Tibial nerve (tissue), 4 donors: ENCODE measurements around the gene SIAH3. TPM values are rescaled to one million over a fixed set of nuclear protein-coding genes. Genes with fewer than 3 reads are reported as not detected.

Experiments
- DNase-seq, 2 donors: peaks; one replicate each; pipeline ENCODE4 v3.0.0-alpha.2; 2019; ENCODE audit warnings: low spot score in 2 of 2
- H3K27ac ChIP-seq, 4 donors: fragments of 200-600 bp; sonication (generic) in 3 of 4; one replicate each; pipeline ENCODE4 v1.5.1; 2017 to 2019; ENCODE audit warnings: mild to moderate bottlenecking in 1 of 4
- H3K27me3 ChIP-seq, 2 donors: fragments of 200-600 bp; sonication (generic) in 1 of 2; one replicate each; pipeline versions ENCODE4 v1.5.1 to v1.6.0; 2017 to 2019
- H3K36me3 ChIP-seq, 3 donors: fragments of 200-600 bp; sonication (generic); one replicate each; pipeline ENCODE4 v1.5.1; 2018 to 2019
- H3K4me1 ChIP-seq, 4 donors: fragments of 200-600 bp; sonication (generic) in 3 of 4; one replicate each; pipeline ENCODE4 v1.5.1; 2017 to 2019
- H3K4me3 ChIP-seq, 4 donors: fragments of 200-600 bp; sonication (generic) in 3 of 4; one replicate each; pipeline ENCODE4 v1.5.1; 2017 to 2019; ENCODE audit warnings: mild to moderate bottlenecking in 1 of 4, moderate library complexity in 1 of 4
- H3K9me3 ChIP-seq, 4 donors: fragments of 200-600 bp; sonication (generic) in 3 of 4; one replicate each; pipeline ENCODE4 v1.5.1; 2017 to 2019
- CTCF ChIP-seq, 5 experiments: fragments of 200-600 bp in 3 of 5; fragments of 450-650 bp in 2 of 5; sonication (generic) in 3 of 5; IDR thresholded peaks; one replicate each; pipeline ENCODE4 v1.5.1; 2016 to 2019; ENCODE audit warnings: antibody characterized with exemption in 5 of 5, mild to moderate bottlenecking in 3 of 5, moderate library complexity in 2 of 5
- EP300 ChIP-seq, 2 donors: sonication (generic); formaldehyde crosslinking; IDR thresholded peaks; one replicate each; pipeline ENCODE4 v1.6.1; 2017; ENCODE audit warnings: antibody characterized with exemption in 2 of 2, mild to moderate bottlenecking in 1 of 2
- POLR2A ChIP-seq, 2 donors: fragments of 450-650 bp; IDR thresholded peaks; one replicate each; pipeline ENCODE4 v1.6.1; 2017; ENCODE audit warnings: antibody characterized with exemption in 2 of 2, mild to moderate bottlenecking in 2 of 2, moderate library complexity in 2 of 2
- WGBS, 2 donors: methylation state at CpG; one replicate each; pipeline ENCODE4 v1.1.5; 2018; 5-methylcytosine and 5-hydroxymethylcytosine counted together
- total RNA-seq, 4 donors: library from RNA; depleted of rRNA; stranded (reverse); fragments of >200 nt; gene quantifications; one replicate each; pipeline ENCODE4 v1.1.0, GENCODE V29; 2016

SIAH3 gene
- total RNA-seq, 4 donors from 2014 or later = not detected

GRCh38 chr13:45748941-45749759 lies 102.4 kb downstream of the SIAH3 start:
- Histone ChIP-seq H3K36me3 (no peaks in the 10 kb centered on the region), H3K4me3 (no peak overlapping the region), H3K4me1 (no peaks in the 10 kb centered on the region), H3K27ac (no peak overlapping the region), H3K9me3 (no peaks in the 10 kb centered on the region), H3K27me3 (no peaks in the 10 kb centered on the region)
- no peak for DNase-seq
- TF ChIP-seq CTCF (IDR thresholded peaks at IDR 0.05) (no peak), EP300 (IDR thresholded peaks at IDR 0.05) (no peak), POLR2A (IDR thresholded peaks at IDR 0.05) (no peak)
- WGBS, 2 donors = 48 to 55% methylated on average over 13 of the region's 13 CpGs

GRCh38 chr13:45747071-45747470 lies 104.5 kb downstream of the SIAH3 start:
- TF ChIP-seq POLR2A (IDR thresholded peaks at IDR 0.05) (no peak), CTCF (IDR thresholded peaks at IDR 0.05) (no peak), EP300 (IDR thresholded peaks at IDR 0.05) (no peak)

GRCh38 chr13:45744979-45745378 lies 106.6 kb downstream of the SIAH3 start:
- 80 to 88% methylated on average over 3 of the region's 3 CpGs for WGBS, 2 donors
- no peak overlapping the region for H3K4me3 ChIP-seq
- H3K27ac ChIP-seq = no peak overlapping the region
- DNase-seq = no peak
- TF ChIP-seq CTCF (IDR thresholded peaks at IDR 0.05) (no peak), EP300 (IDR thresholded peaks at IDR 0.05) (no peak), POLR2A (IDR thresholded peaks at IDR 0.05) (no peak)
- no peaks in the 10 kb centered on the region for H3K36me3 ChIP-seq
- no peaks in the 10 kb centered on the region for H3K4me1 ChIP-seq
- H3K27me3 ChIP-seq = no peaks in the 10 kb centered on the region
- no peaks in the 10 kb centered on the region for H3K9me3 ChIP-seq

More at GRCh38 chr13:45747071-45747470, 104.5 kb downstream of the SIAH3 start:
- Histone ChIP-seq H3K9me3 (no peaks in the 10 kb centered on the region), H3K27ac (no peak overlapping the region), H3K4me1 (no peaks in the 10 kb centered on the region), H3K27me3 (no peaks in the 10 kb centered on the region), H3K4me3 (no peak overlapping the region), H3K36me3 (no peaks in the 10 kb centered on the region)
- 53 to 68% methylated on average over 2 of the region's 2 CpGs for WGBS, 2 donors
- no peak for DNase-seq

- H3K4me3 ChIP-seq = no peak overlapping the region
- no peaks in the 10 kb centered on the region for H3K4me1 ChIP-seq
- no peaks in the 10 kb centered on the region for H3K36me3 ChIP-seq
- H3K27me3 ChIP-seq = no peaks in the 10 kb centered on the region
- WGBS, 2 donors = 85 to 94% methylated on average over 5 of the region's 5 CpGs
- no peaks in the 10 kb centered on the region for H3K9me3 ChIP-seq
- TF ChIP-seq EP300 (IDR thresholded peaks at IDR 0.05) (no peak), POLR2A (IDR thresholded peaks at IDR 0.05) (no peak), CTCF (IDR thresholded peaks at IDR 0.05) (no peak)
- no peak overlapping the region for H3K27ac ChIP-seq
- DNase-seq = no peak
Measured at GRCh38 chr13:45742985-45743384, 108.6 kb downstream of the SIAH3 start.

GRCh38 chr13:45737571-45738017 lies 114.0 kb downstream of the SIAH3 start:
- TF ChIP-seq EP300 (IDR thresholded peaks at IDR 0.05) (no peak), POLR2A (IDR thresholded peaks at IDR 0.05) (no peak), CTCF (IDR thresholded peaks at IDR 0.05) (no peak)
- DNase-seq = no peak
- H3K9me3 ChIP-seq = no peaks in the 10 kb centered on the region
- H3K27me3 ChIP-seq = no peaks in the 10 kb centered on the region
- H3K27ac ChIP-seq = no peak overlapping the region
- H3K4me3 ChIP-seq = no peak overlapping the region
- H3K4me1 ChIP-seq = no peaks in the 10 kb centered on the region
- H3K36me3 ChIP-seq = no peaks in the 10 kb centered on the region
- 57 to 60% methylated on average over 2 of the region's 2 CpGs for WGBS, 2 donors
